Smooth muscle cell of the coronary artery (primary cell): ENCODE measurements around the gene PCGF5. TPM values are rescaled to one million over a fixed set of nuclear protein-coding genes. Genes with fewer than 3 reads are reported as not detected.

Source experiments
- total RNA-seq: library from RNA; depleted of rRNA; stranded (reverse); fragments of >200 nt; gene quantifications from 2 replicates; pipeline ENCODE4 v1.2.3, GENCODE V29; 2014; ENCODE audit warnings: low replicate concordance

PCGF5 gene
- 13.2 and 50.4 TPM in 2 replicates for total RNA-seq

GRCh38 chr10:91220194-91220953 lies at the start of gene PCGF5:
TSS of gene PCGF5 (plus strand) at chr10:91220663. CDS start at chr10:91222872, 2,209 bp downstream.

Other genes with a start within 250 kb of the PCGF5 start
- gene HECTD2, start 189.7 kb downstream of the PCGF5 start, total RNA-seq = 1.6 and 6.2 TPM in 2 replicates